Measurements from ENCODE around the gene PPM1D.

- TF ChIP-seq, protein P1, sequence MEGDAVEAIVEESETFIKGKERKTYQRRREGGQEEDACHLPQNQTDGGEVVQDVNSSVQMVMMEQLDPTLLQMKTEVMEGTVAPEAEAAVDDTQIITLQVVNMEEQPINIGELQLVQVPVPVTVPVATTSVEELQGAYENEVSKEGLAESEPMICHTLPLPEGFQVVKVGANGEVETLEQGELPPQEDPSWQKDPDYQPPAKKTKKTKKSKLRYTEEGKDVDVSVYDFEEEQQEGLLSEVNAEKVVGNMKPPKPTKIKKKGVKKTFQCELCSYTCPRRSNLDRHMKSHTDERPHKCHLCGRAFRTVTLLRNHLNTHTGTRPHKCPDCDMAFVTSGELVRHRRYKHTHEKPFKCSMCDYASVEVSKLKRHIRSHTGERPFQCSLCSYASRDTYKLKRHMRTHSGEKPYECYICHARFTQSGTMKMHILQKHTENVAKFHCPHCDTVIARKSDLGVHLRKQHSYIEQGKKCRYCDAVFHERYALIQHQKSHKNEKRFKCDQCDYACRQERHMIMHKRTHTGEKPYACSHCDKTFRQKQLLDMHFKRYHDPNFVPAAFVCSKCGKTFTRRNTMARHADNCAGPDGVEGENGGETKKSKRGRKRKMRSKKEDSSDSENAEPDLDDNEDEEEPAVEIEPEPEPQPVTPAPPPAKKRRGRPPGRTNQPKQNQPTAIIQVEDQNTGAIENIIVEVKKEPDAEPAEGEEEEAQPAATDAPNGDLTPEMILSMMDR (IDR thresholded peaks at IDR 0.05; ENCODE audit: insufficient read depth, low read length): no peak
- TF ChIP-seq GABPA (IDR thresholded peaks at IDR 0.05; ENCODE audit: low read depth): no peak
- no peak for TF ChIP-seq REST (IDR thresholded peaks at IDR 0.05; ENCODE audit: insufficient replicate concordance, low read depth)
- TF ChIP-seq POLR2AphosphoS5 (IDR thresholded peaks at IDR 0.05; ENCODE audit: low read depth): no peak
- TF ChIP-seq SPI1 (IDR thresholded peaks at IDR 0.05; ENCODE audit: borderline replicate concordance, low read depth): no peak
These were observed 29.1 kb downstream of the PPM1D start for GRCh38 chr17:60629120-60629519.
